Keratinocyte (primary cell): Measurements from ENCODE around the gene GMCL1. TPM values are rescaled to one million over a fixed set of nuclear protein-coding genes. Genes with fewer than 3 reads are reported as not detected.

Source experiments
- DNase-seq: peaks from one replicate; pipeline ENCODE4 v3.0.0-alpha.2; 2011; ENCODE audit warnings: low read depth, missing footprints, low spot score
- FAIRE-seq: peaks from 2 replicates; lab custom pipeline; 2011; peaks lifted over from hg19 to GRCh38; lab: Jason Lieb, UNC
- H2AFZ ChIP-seq: 2 replicates; pipeline ENCODE4 v1.6.0; 2012; ENCODE audit warnings: low read length, control low read depth, inconsistent platforms; ENCODE audit not compliant: control insufficient read depth
- H3K27ac ChIP-seq: 2 replicates; pipeline ENCODE4 v1.5.1; 2011; ENCODE audit warnings: low read length; ENCODE audit not compliant: control insufficient read depth, insufficient read depth
- H3K27me3 ChIP-seq: 3 replicates; pipeline ENCODE4 v1.6.0; 2011; ENCODE audit warnings: low read length; ENCODE audit not compliant: control insufficient read depth, insufficient read depth; ENCODE audit errors: extremely low read depth
- H3K36me3 ChIP-seq, 2 experiments: 2 replicates in 1 of 2; 3 replicates in 1 of 2; pipeline ENCODE4 v1.5.1; 2011; ENCODE audit warnings: low read length in 2 of 2, mild to moderate bottlenecking in 1 of 2; ENCODE audit not compliant: control insufficient read depth in 2 of 2, insufficient read depth in 2 of 2; ENCODE audit errors: extremely low read depth in 1 of 2
- H3K4me1 ChIP-seq: 3 replicates; pipeline ENCODE4 v1.5.1; 2011; ENCODE audit warnings: low read length; ENCODE audit not compliant: control insufficient read depth, insufficient read depth; ENCODE audit errors: extremely low read depth
- H3K4me2 ChIP-seq: 3 replicates; pipeline ENCODE4 v1.6.0; 2011; ENCODE audit warnings: low read depth, low read length; ENCODE audit not compliant: control insufficient read depth, insufficient read depth; ENCODE audit errors: extremely low read depth
- H3K4me3 ChIP-seq, 3 experiments: fragments of 200-600 bp in 1 of 3; sonication (generic) in 1 of 3; 2 replicates in 2 of 3; 3 replicates in 1 of 3; pipeline ENCODE4 v1.5.1; 2011 to 2016; ENCODE audit warnings: low read length in 3 of 3, mild to moderate bottlenecking in 3 of 3, control low read depth in 2 of 3, inconsistent platforms in 1 of 3, low read depth in 1 of 3, mixed read lengths in 1 of 3, mixed run types in 1 of 3, moderate library complexity in 1 of 3; ENCODE audit not compliant: control insufficient read depth in 2 of 3, insufficient read depth in 2 of 3; ENCODE audit errors: extremely low read depth in 1 of 3
- H3K79me2 ChIP-seq: 2 replicates; pipeline ENCODE4 v1.6.0; 2012; ENCODE audit warnings: low read length; ENCODE audit not compliant: control insufficient read depth, insufficient read depth
- H3K9ac ChIP-seq: 3 replicates; pipeline ENCODE4 v1.6.0; 2011; ENCODE audit warnings: low read length; ENCODE audit not compliant: control insufficient read depth, insufficient read depth; ENCODE audit errors: extremely low read depth
- H3K9me1 ChIP-seq: 3 replicates; pipeline ENCODE4 v1.6.0; 2011; ENCODE audit warnings: low read length; ENCODE audit not compliant: control insufficient read depth, insufficient read depth; ENCODE audit errors: extremely low read depth
- H3K9me3 ChIP-seq: 2 replicates; pipeline ENCODE4 v1.5.1; 2012; ENCODE audit warnings: low read depth, low read length; ENCODE audit not compliant: control insufficient read depth
- H4K20me1 ChIP-seq: 3 replicates; pipeline ENCODE4 v1.6.0; 2011; ENCODE audit warnings: low read length; ENCODE audit not compliant: control insufficient read depth, insufficient read depth; ENCODE audit errors: extremely low read depth
- CTCF ChIP-seq, 3 experiments: IDR thresholded peaks in 1 of 3; conservative IDR thresholded peaks in 1 of 3; optimal IDR thresholded peaks in 1 of 3; 2 replicates in 2 of 3; 3 replicates in 1 of 3; pipeline versions ENCODE3 to v1.5.1; 2011; ENCODE audit warnings: low read length in 3 of 3, mild to moderate bottlenecking in 3 of 3, moderate library complexity in 2 of 3, control low read depth in 1 of 3, inconsistent platforms in 1 of 3; ENCODE audit not compliant: insufficient read depth in 2 of 3; ENCODE audit errors: extremely low read depth in 1 of 3
- EZH2 ChIP-seq: IDR thresholded peaks from one replicate; pipeline ENCODE4 v1.6.1; 2012; ENCODE audit warnings: inconsistent platforms, mild to moderate bottlenecking, low read length, moderate library complexity
- dilution Hi-C: fragments of 300-500 bp; cut with MboI; formaldehyde crosslinking; loops from one replicate; pipeline ENCODE4 v1.7.0; 2020; ENCODE audit warnings: low sequenced_read_pairs; ENCODE audit not compliant: extremely low pct_ligation_motif_present
- polyA plus RNA-seq, 5 experiments: library from polyadenylated mRNA; depleted of rRNA in 3 of 5; stranded (reverse) in 3 of 5; stranded (forward) in 1 of 5; unstranded in 1 of 5; fragments of >200 nt; gene quantifications; 1 replicate in 1 of 5; 2 replicates in 3 of 5; 3 replicates in 1 of 5; pipeline versions ENCODE4 v1.2.1 to v1.2.3, GENCODE V29; 2011 to 2012; ENCODE audit warnings: missing spikeins in 2 of 5, low read depth in 1 of 5, low replicate concordance in 1 of 5

GMCL1 gene
- polyA plus RNA-seq, 1 donor (not counting 4 experiments of a cell fraction or from before 2014, with no cell fraction given), result 7.5 TPM

- Histone ChIP-seq H3K36me3 (no peaks in the 10 kb centered on the region), H3K4me1 (no peaks in the 10 kb centered on the region), H3K27ac (no peak overlapping the region), H3K9ac (no peak overlapping the region), H4K20me1 (no peaks in the 10 kb centered on the region), H3K27me3 (no peaks in the 10 kb centered on the region), H3K79me2 (no peaks in the 10 kb centered on the region), H3K9me1 (no peaks in the 10 kb centered on the region), H2AFZ (no peak overlapping the region), H3K9me3 (no peaks in the 10 kb centered on the region), H3K4me3 (no peak overlapping the region), H3K4me2 (no peak overlapping the region)
- DNase-seq (no peak), FAIRE-seq (no peak)
- no peak for TF ChIP-seq EZH2
- TF ChIP-seq CTCF (optimal IDR thresholded peaks at IDR 0.05 in 1 of 3, IDR thresholded peaks at IDR 0.05 in 1 of 3, conservative IDR thresholded peaks at IDR 0.05 in 1 of 3; ENCODE audit: extremely low read depth in 1 of 3, insufficient read depth in 2 of 3, low read length in 3 of 3), result no peak
- dilution Hi-C loops, result no loop called here
These were observed 28.8 kb downstream of the GMCL1 start for GRCh38 chr2:69858261-69858660.

DNA sequence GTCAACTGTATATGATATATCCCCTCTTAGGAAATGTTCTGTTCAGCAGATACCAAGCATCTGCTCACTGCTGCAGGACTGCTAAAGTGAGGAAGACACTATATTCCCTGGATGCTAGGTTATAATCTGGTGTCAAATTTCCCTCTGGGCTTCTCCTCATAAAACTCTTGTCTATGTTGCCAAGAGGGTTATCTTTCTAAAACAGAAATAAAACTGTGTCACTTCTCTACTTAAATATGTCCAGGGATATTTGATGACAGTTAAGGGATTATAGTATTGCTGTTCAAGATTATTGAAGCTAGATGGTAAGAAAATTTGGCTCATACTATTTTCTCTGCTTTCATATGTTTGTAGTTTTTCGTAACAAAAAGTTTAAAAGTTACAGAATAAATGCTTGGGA, 33.8 kb downstream of the GMCL1 start:
- H3K79me2 ChIP-seq, result no peaks in the 10 kb centered on the region
- no peak overlapping the region for H2AFZ ChIP-seq
- H3K4me1 ChIP-seq, result no peaks in the 10 kb centered on the region
- no peaks in the 10 kb centered on the region for H3K27me3 ChIP-seq
- H3K36me3 ChIP-seq, result peaks cover 5 to 10% of the 10 kb centered on the region in 2 experiments
- H3K9me3 ChIP-seq, result no peaks in the 10 kb centered on the region
- H3K9ac ChIP-seq, result no peak overlapping the region
- H3K27ac ChIP-seq, result no peak overlapping the region
- FAIRE-seq (no peak), DNase-seq (no peak)
- dilution Hi-C loops, result no loop called here
- H4K20me1 ChIP-seq, result no peaks in the 10 kb centered on the region
- H3K4me3 ChIP-seq, result no peak overlapping the region
- H3K9me1 ChIP-seq, result no peaks in the 10 kb centered on the region
- H3K4me2 ChIP-seq, result no peak overlapping the region
- TF ChIP-seq CTCF (optimal IDR thresholded peaks at IDR 0.05 in 1 of 3, IDR thresholded peaks at IDR 0.05 in 1 of 3, conservative IDR thresholded peaks at IDR 0.05 in 1 of 3; ENCODE audit: extremely low read depth in 1 of 3, insufficient read depth in 2 of 3, low read length in 3 of 3) (no peak), EZH2 (no peak)
